Hepatocyte (in vitro differentiated cells): ENCODE results near the gene VCL.

Source experiments
- CTCF ChIP-seq: fragments of 200-600 bp; sonication (generic); IDR thresholded peaks from 2 replicates; pipeline ENCODE4 v1.5.1; 2016; ENCODE audit warnings: antibody characterized with exemption, mild to moderate bottlenecking; ENCODE audit not compliant: poor library complexity
- EZH2 ChIP-seq: fragments of 200-600 bp; sonication (generic); IDR thresholded peaks from 2 replicates; pipeline ENCODE4 v1.6.1; 2016; ENCODE audit warnings: antibody characterized with exemption, mild to moderate bottlenecking, borderline replicate concordance
- EZH2phosphoT487 ChIP-seq: fragments of 200-600 bp; sonication (generic); IDR thresholded peaks from one replicate; pipeline ENCODE4 v1.6.1; 2018; ENCODE audit warnings: antibody characterized with exemption, mild to moderate bottlenecking, low read depth, moderate library complexity; ENCODE audit not compliant: unreplicated experiment, severe bottlenecking

- TF ChIP-seq CTCF (no peak), EZH2phosphoT487 (no peak), EZH2 (no peak)
Observed at GRCh38 chr10:73953665-73954064, 44.3 kb upstream of the VCL start.
